Skeletal muscle satellite cell (primary cell): ENCODE data around the gene SMARCAD1.
"Not testable (repeated sequence)": the region's sequence is repeated elsewhere in the genome, so short reads cannot be mapped to it uniquely, and the experiment has no call there.

Source experiments
- H3K27me3 ChIP-seq: 2 replicates; pipeline ENCODE4 v1.7.0; 2013; ENCODE audit warnings: low read length; ENCODE audit not compliant: control insufficient read depth, insufficient read depth
- H3K36me3 ChIP-seq: 2 replicates; pipeline ENCODE4 v1.7.0; 2013; ENCODE audit warnings: mild to moderate bottlenecking, control low read depth, low read length; ENCODE audit not compliant: insufficient read depth
- H3K4me1 ChIP-seq: 2 replicates; pipeline ENCODE4 v1.7.0; 2013; ENCODE audit warnings: low read length; ENCODE audit not compliant: control insufficient read depth, insufficient read depth
- H3K4me2 ChIP-seq: 2 replicates; pipeline ENCODE4 v1.7.0; 2013; ENCODE audit warnings: mild to moderate bottlenecking, low read length
- H3K4me3 ChIP-seq: 2 replicates; pipeline ENCODE4 v1.7.0; 2013; ENCODE audit warnings: low read length
- H3K9ac ChIP-seq: 2 replicates; pipeline ENCODE4 v1.7.0; 2013; ENCODE audit warnings: mild to moderate bottlenecking, low read depth, low read length, moderate library complexity
- H3K9me3 ChIP-seq: replicated peaks from 2 replicates; pipeline ENCODE4 v1.7.0; 2013; ENCODE audit warnings: mild to moderate bottlenecking, control low read depth, low read length

The SMARCAD1 gene

DNA sequence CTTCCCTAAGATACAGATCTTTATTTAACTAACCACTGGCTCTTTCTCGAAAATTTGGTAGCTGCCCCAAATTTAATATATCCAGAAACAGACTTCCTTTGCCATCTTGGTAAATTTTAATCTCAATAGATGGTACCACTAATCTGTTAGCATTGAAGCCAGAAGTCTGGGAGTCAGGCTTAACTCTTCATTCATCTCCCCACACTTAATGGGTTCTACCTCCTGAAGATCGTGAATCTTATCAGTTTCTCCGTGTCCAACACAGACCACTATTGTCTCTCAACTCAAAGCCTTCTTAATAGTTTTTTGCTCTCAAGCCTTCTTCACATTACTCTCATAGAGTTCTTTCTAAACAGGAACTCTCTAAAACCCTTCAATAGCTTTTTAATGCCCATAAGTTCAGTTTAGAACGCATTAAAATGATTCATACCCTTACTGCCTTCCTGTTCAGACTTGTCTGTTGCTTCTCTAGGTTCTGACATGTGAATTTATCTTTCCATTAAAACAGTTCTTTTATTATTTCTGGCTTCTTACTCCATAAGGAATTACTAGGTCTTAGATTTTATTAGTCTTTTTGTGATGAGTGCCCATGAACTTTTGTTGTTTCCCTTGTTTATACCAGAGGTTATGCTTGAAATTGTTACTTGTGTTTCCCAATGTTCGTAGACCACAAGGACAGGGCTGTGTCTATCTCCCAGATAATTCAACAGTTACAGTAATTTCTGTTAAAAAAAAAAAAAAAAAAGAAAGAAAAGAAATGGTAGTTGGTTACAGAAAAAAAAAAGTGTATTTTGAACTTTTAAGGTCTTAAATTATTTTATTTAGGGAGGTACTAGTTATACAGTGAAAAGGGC lies 54.7 kb downstream of the SMARCAD1 start:
- Histone ChIP-seq H3K4me3 (no peak overlapping the region), H3K4me1 (no peaks in the 10 kb centered on the region), H3K9ac (no peak overlapping the region), H3K4me2 (no peak overlapping the region), H3K36me3 (peaks cover 29% of the 10 kb centered on the region), H3K9me3 (no peaks in the 10 kb centered on the region), H3K27me3 (no peaks in the 10 kb centered on the region)

DNA sequence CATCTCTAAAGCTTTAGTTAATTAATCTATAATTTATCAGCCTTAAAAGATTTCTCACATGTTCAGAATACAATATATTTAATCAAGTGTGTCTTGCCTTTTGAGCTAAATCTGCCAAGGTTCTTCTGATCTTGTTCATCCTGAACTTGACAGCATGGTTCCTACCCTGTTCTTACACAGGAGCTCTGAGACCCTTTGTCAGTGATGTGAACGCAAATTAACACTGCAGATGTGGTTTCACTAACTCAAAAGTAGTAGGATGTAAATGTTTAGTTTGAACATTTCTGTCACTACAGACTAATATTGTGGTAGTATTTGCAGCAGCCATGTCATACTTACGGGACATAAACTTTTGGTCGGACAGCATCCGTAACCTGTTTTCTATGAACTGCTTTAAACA lies 59.4 kb downstream of the SMARCAD1 start:
- Histone ChIP-seq H3K4me3 (no peak overlapping the region), H3K9me3 (no peaks in the 10 kb centered on the region), H3K27me3 (no peaks in the 10 kb centered on the region), H3K4me1 (no peaks in the 10 kb centered on the region), H3K4me2 (no peak overlapping the region), H3K9ac (no peak overlapping the region), H3K36me3 (peaks cover 45% of the 10 kb centered on the region)

- Histone ChIP-seq H3K4me3 (no peak overlapping the region), H3K9ac (no peak overlapping the region), H3K4me2 (no peak overlapping the region), H3K27me3 (no peaks in the 10 kb centered on the region), H3K36me3 (peaks cover 51% of the 10 kb centered on the region), H3K9me3 (no peaks in the 10 kb centered on the region), H3K4me1 (peaks cover 7% of the 10 kb centered on the region)
These were observed 63.6 kb downstream of the SMARCAD1 start for GRCh38 chr4:94271248-94271647.

- Histone ChIP-seq H3K9ac (no peak overlapping the region), H3K27me3 (no peaks in the 10 kb centered on the region), H3K4me1 (peaks cover 7% of the 10 kb centered on the region), H3K4me3 (no peak overlapping the region), H3K9me3 (no peaks in the 10 kb centered on the region), H3K36me3 (peaks cover 66% of the 10 kb centered on the region), H3K4me2 (no peak overlapping the region)
These were observed 67.2 kb downstream of the SMARCAD1 start for GRCh38 chr4:94274912-94275311.

DNA sequence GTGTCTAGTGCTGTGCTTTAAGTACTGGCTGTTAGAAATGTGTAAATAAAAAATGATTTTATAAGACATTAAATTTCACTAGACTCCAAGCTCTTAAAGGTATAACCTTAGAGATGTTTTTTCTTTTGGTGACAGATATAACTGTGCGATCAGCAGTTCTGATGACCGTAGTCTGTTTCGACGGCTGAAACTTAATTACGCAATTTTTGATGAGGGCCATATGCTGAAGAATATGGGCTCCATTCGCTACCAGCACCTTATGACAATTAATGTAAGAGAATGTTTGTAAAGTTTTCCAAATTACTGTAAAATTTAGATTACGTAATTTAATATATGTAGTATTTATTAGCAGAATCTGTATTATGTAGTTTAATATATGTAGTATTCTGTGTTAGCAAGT lies 68.5 kb downstream of the SMARCAD1 start:
- Histone ChIP-seq H3K9me3 (no peaks in the 10 kb centered on the region), H3K4me3 (no peak overlapping the region), H3K27me3 (no peaks in the 10 kb centered on the region), H3K4me1 (peaks cover 7% of the 10 kb centered on the region), H3K9ac (no peak overlapping the region), H3K36me3 (peaks cover 74% of the 10 kb centered on the region), H3K4me2 (no peak overlapping the region)

GRCh38 chr4:94277534-94277933 lies 69.9 kb downstream of the SMARCAD1 start:
- Histone ChIP-seq H3K4me1 (peaks cover 7% of the 10 kb centered on the region), H3K9ac (no peak overlapping the region), H3K4me2 (no peak overlapping the region), H3K9me3 (no peaks in the 10 kb centered on the region), H3K27me3 (no peaks in the 10 kb centered on the region), H3K4me3 (no peak overlapping the region), H3K36me3 (peaks cover 69% of the 10 kb centered on the region)

DNA sequence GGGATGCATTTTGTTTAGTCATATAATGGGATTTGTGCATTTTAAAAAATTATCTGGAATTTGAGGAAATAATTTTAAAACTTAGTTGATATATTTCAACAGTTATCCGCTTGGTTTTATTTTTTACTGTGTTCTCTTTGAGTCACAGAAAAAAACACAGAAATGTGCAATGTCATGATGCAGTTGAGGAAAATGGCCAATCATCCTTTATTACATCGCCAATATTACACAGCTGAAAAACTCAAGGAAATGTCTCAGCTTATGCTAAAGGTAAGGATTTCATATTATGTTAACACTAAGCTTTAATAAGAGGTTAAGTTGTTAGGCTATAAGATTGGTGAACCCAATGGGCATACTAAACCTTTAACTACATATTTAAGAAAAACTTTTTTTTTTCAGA lies 71.1 kb downstream of the SMARCAD1 start:
- no peaks in the 10 kb centered on the region for H3K27me3 ChIP-seq
- H3K4me1 ChIP-seq, result peaks cover 7% of the 10 kb centered on the region
- H3K9me3 ChIP-seq, result no peaks in the 10 kb centered on the region
- no peak overlapping the region for H3K4me3 ChIP-seq
- no peak overlapping the region for H3K9ac ChIP-seq
- peaks cover 72% of the 10 kb centered on the region for H3K36me3 ChIP-seq
- H3K4me2 ChIP-seq, result no peak overlapping the region

- Histone ChIP-seq H3K9ac (no peak overlapping the region), H3K4me2 (no peak overlapping the region), H3K9me3 (no peaks in the 10 kb centered on the region), H3K4me3 (no peak overlapping the region), H3K36me3 (peaks cover 38% of the 10 kb centered on the region), H3K27me3 (no peaks in the 10 kb centered on the region), H3K4me1 (no peaks in the 10 kb centered on the region)
These were observed 77.2 kb downstream of the SMARCAD1 start for GRCh38 chr4:94284889-94285288.

DNA sequence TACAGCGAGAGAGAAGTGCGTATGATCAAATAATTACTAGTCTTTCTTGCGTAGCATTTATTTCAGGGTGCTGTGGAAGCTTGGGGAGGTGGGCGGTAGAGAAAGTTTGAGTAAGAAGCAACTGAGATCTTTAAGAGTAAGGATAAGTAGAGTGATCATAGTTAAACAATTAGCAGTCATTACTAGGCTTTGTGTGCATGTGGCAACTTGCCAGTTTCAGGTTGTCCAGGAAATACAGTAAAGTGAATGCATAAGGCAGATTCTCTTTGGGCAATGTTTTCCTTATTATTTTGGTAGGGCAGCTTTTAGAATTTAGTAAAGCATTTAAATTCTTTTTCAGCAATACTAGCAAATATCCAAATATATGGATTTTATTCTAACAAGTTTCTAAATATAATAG lies 78.0 kb downstream of the SMARCAD1 start:
- Histone ChIP-seq H3K4me1 (no peaks in the 10 kb centered on the region), H3K36me3 (peaks cover 40% of the 10 kb centered on the region), H3K9me3 (no peaks in the 10 kb centered on the region), H3K9ac (no peak overlapping the region), H3K4me3 (no peak overlapping the region), H3K4me2 (no peak overlapping the region), H3K27me3 (no peaks in the 10 kb centered on the region)

GRCh38 chr4:94290245-94290644 lies 82.6 kb downstream of the SMARCAD1 start:
- peaks cover 28% of the 10 kb centered on the region for H3K36me3 ChIP-seq
- no peaks in the 10 kb centered on the region for H3K4me1 ChIP-seq
- H3K4me2 ChIP-seq, result no peak overlapping the region
- H3K4me3 ChIP-seq, result no peak overlapping the region
- no peaks in the 10 kb centered on the region for H3K27me3 ChIP-seq
- no peak overlapping the region for H3K9ac ChIP-seq
- no peaks in the 10 kb centered on the region for H3K9me3 ChIP-seq

- H3K27me3 ChIP-seq, result not testable (repeated sequence)
These were observed 86.3 kb downstream of the SMARCAD1 start for GRCh38 chr4:94293981-94294380.

GRCh38 chr4:94295473-94295872 lies 87.8 kb downstream of the SMARCAD1 start:
- H3K4me3 ChIP-seq, H3K4me1 ChIP-seq, H3K4me2 ChIP-seq, H3K9me3 ChIP-seq, H3K9ac ChIP-seq, H3K27me3 ChIP-seq: not testable (repeated sequence)
- H3K36me3 ChIP-seq, result peaks cover 21% of the 10 kb centered on the region

More at GRCh38 chr4:94293981-94294380, 86.3 kb downstream of the SMARCAD1 start:
- H3K9me3 ChIP-seq, H3K4me1 ChIP-seq, H3K4me3 ChIP-seq, H3K4me2 ChIP-seq, H3K9ac ChIP-seq: not testable (repeated sequence)
- H3K36me3 ChIP-seq, result peaks cover 28% of the 10 kb centered on the region
